Activated CD8-positive, alpha-beta memory T cell treated with anti-CD3 and anti-CD28 coated beads for 48 hours (primary cell): ENCODE results near the gene ADGRA1.
"Not testable (repeated sequence)": the region's sequence is repeated elsewhere in the genome, so short reads cannot be mapped to it uniquely, and the experiment has no call there.

ENCODE experiments used
- DNase-seq, 3 experiments: peaks; one replicate each; pipeline ENCODE4 v3.0.0-alpha.2; 2020; ENCODE audit warnings: low read depth in 2 of 3, low spot score in 2 of 3

The ADGRA1 gene

DNA sequence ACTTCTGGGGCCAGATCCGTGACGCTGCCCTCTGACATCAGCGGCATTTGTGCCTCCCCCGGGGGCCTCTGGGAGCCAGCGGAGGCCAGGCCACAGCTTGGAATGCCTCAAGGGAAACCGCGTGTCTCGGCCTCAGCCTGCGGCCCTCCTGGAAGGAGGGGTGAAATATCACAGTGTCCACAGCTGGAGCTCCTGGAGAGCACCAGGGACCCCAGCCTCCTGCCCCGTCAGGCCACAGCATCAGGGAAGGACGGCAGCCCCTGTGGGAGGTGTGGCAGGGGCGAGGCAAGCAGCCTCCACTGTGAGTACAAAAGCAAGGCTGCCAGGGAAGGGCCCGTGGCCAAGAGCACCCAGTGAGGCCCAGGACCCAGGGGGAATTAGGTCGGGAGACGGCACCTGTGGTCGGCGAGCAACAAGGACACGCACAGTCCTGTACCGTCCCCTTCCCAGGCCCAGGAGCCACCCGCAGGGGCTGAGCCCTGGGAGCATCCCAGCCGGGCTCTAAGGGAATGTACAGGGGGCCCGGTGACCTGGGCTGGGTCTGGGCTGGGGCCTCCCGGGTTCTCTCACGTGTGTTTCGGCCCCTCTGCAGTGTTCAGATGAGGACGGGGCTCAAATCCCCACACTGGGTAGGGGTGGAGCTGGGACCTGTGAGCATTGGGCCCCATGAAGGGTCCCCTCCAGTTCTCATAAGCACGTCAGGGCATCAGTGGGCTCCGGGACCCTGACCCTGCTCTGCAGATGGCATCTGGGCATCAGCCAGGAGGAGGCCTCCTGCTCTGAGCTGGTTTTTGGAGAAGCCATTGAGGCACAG lies 53.6 kb downstream of the ADGRA1 start:
- no peak for DNase-seq

DNA sequence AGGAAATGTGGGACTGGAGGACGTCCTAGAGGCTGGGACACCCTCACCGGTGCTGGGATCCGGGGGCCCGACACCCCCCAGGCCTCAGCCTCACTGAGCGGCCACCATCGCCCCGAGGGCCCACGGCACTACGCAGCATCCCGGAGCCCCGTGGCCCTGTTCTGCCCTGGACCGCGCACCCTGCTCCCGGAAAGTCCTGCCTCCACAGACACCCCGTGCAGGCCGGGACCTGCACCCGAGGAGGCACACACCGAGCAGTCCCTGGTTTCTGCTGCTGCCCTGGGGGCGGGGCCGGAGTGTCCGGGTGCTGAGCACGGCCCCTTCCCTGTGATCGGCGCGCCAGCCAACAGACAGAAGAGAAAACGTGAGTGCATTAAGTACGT lies 54.2 kb downstream of the ADGRA1 start:
- DNase-seq = no peak

DNA sequence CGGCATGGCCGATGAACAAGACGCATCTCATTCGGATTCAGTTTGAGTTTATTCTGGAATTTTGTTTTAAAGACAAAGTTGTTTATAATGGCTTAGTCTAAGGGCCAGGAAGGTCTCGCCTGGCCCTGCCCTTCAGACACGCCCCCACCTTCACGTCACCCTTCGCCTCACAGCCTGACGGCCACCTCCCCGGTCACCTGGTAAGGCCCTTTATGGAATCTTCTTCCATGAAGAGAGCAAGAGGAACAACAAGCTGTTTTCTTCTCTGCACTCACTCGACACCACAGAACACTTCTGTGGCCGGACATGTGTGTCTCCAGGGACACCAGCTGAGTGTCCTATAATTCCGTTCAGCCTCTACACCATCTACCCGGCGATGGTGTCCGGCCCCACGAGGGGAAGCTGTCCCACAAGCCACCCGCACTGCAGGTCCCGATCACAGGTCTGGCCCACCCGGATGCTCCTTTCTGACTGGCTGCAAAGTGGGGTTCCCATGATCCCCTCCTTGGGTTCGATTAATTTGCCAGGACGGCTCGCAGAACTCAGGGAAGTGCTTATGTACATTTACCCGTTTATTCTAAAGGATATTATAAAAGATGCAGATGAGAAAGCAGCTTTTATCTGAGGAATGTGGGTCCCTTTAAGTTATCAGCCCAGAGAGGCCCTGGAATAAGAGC lies 54.9 kb downstream of the ADGRA1 start:
- DNase-seq = no peak

DNA sequence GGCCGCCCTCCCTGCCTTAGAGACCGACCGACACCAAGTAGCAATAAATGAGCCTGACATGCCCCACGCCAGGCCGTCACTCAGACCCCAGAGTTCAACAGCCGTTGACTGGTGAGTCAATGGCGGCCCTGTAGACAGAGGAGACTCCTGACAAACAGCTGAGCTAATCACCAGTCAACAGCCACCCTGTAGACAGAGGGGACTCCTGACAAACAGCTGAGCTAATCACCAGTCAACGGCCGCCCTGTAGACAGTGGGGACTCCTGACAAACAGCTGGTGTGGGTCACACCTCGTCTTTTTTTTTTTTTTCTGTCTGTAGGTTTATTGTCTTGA lies 55.4 kb downstream of the ADGRA1 start:
- DNase-seq = no peak

- DNase-seq = no peak
Observed at GRCh38 chr10:133143546-133143945, 55.8 kb downstream of the ADGRA1 start.

- no peak for DNase-seq
Observed at GRCh38 chr10:133144771-133145170, 57.0 kb downstream of the ADGRA1 start.

DNA sequence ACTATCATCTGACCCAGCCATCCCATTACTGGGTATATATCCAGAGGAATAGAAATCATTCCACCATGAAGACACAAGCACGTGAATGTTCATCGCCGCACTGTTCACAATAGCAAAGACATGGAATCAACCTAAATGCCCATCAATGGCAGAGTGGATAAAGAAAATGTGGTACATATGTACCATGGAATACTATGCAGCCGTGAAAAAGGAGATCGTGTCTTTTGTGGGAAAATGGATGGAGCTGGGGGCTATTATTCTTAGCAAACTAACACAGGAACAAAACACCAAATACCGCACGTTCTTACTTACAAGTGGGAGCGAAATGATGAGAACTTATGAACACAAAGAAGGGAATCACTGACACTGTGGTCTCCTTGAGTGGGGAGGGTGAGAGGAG lies 62.5 kb downstream of the ADGRA1 start:
- DNase-seq = no peak

GRCh38 chr10:133150656-133151055 lies 62.9 kb downstream of the ADGRA1 start:
- DNase-seq = no peak

DNA sequence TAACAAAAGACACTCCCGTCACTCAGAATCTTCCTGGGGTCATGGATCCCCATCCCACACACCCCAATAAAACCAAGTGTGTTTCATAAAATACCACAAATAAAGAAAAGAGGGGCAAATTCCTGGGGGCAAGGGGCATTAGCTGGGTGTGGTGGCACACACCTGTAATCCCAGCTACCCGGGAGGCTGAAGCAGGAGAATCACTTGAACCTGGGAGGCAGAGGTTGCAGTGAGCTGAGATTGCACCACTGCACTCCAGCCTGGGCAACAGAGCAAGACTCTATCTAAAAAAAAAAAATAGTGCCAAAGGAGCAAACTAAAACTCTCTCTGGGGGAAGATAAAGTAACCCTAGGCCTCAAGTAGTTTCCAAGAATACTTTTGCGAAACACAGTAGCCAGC lies 63.3 kb downstream of the ADGRA1 start:
- not testable (repeated sequence) for DNase-seq

GRCh38 chr10:133151543-133151972 lies 63.8 kb downstream of the ADGRA1 start:
- DNase-seq = no peak

- no peak for DNase-seq
Observed at GRCh38 chr10:133154411-133154810, 66.7 kb downstream of the ADGRA1 start.

GRCh38 chr10:133154996-133155778 lies 67.5 kb downstream of the ADGRA1 start:
- no peak for DNase-seq

DNA sequence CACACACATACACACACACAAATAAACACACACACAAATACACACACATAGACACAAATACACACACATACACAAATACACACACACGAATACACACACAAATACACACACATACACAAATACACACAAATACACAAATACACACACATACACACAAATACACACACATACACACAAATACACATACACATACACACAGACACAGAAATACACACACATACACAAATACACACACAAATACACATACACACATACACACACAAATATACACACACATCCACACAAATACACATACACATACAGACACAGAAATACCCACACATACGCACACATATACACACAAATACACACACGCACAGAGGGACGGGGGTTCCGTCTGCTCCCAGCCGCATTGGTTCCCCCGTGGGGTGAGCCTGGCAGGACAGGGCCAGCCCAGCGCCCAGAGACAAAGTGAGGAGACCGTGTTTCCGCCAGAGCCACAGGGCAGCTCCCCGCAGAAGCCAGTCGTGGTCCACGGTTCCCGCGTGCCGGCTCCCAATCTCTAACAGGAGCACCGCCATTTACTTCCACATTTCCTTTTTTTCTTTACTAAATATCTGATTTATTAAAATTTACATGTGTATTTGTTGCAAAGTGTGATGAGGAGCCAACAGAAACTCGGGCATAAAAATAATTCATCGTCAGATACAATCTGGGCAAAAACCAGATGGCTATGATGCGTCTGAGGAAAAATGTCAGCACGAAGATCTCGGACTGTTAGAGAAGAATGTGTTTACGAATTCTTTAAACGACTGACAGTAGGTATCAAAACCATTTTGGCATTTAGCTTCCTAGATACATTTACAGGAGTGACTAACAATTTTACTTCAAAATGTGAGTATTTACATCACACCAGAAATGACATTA lies 69.2 kb downstream of the ADGRA1 start:
- DNase-seq = no peak

DNA sequence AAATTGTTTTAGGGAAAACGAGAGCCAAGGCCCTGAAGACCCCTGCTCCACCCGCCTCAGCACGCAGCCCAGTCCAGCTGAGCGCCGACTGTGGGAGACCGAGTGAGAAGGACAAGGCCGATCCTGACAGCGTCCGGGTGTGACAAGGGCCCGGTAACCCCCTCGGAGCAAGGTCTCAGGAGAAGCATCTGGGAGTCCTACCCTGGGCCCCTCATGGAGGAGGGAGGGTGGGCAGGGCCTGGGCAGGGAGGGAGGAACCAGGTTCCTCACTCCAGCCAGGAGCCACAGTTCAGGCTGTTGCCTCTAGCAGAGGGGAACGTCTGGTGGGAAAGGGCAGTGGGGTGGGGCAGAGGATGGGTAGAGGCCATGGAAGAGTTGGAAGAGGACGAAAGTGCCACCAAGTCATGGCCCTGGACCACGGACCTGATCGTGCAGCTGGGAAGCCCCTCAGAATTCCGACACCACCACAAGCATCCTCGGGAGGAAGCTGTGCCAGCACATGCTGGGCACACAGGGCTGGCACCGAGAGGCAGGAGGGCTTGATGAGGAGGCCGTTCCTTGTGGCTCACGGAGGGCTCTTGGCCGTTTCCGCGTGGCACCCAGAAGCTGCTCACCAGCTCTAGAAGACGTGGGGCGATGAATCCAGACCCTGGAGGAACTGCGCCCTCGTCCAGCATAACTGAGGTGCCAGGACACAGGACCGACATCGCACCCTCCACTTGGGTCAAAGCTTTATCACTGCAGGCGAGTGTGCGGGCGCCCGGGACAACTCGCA lies 70.1 kb downstream of the ADGRA1 start:
- no peak for DNase-seq

DNA sequence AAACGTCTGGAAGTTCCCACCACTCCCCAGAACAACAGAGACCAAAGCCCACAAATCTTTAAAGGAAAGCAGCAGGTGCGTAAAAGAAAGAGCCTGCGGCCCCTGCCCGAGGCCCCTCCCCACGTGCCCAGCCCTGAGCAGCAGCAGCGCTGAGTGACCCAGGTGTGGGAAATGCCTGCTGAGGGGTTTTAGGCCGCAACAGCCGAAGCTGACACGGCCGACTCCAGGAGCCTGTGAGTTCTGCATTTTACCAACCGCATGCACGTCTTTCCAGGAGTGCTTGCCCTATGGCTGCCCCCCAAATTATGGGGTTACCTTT lies 70.7 kb downstream of the ADGRA1 start:
- DNase-seq = no peak

DNA sequence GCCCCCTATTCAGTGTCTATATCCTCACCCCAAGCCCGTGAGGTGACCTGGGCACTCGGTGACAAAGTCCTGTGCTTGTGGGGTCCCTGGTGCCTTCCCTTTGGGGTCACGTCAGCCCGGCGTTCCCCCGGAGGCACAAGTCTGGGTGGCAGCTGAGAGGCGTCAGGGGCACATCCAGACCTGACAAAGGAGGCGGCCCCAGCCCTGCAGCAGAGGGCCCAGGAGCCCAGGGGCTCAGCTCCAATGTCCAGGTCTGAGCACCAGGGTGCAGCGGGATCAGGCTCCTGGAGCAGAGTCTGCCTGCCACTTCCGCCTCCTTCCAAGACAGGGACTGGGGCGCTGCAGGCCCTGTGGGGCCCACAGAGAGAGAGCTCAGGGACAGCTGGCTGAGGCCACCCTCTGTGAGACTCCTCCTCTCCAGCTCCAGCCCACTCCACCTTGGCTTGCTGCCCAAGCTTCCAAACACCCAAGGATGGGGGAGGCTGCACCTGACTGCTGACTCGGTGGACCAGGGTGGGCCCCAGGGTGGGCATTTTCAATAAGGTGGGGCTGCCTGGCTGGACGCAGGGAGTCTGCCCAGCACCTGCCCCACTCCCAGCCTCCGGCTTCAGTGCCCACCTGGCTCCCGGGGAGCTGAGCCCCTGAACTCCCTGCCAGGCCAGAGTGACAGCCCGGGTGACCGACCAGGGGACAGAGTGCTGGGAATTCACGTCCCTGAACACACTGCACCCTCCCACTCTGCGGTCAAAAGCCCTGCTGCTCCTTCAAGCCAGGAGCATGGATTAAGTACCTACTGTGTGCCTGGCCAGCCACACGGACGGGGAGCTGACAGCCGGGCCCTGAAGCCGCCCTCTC lies 71.3 kb downstream of the ADGRA1 start:
- no peak for DNase-seq

- no peak for DNase-seq
Observed at GRCh38 chr10:133159611-133159949, 71.9 kb downstream of the ADGRA1 start.

DNA sequence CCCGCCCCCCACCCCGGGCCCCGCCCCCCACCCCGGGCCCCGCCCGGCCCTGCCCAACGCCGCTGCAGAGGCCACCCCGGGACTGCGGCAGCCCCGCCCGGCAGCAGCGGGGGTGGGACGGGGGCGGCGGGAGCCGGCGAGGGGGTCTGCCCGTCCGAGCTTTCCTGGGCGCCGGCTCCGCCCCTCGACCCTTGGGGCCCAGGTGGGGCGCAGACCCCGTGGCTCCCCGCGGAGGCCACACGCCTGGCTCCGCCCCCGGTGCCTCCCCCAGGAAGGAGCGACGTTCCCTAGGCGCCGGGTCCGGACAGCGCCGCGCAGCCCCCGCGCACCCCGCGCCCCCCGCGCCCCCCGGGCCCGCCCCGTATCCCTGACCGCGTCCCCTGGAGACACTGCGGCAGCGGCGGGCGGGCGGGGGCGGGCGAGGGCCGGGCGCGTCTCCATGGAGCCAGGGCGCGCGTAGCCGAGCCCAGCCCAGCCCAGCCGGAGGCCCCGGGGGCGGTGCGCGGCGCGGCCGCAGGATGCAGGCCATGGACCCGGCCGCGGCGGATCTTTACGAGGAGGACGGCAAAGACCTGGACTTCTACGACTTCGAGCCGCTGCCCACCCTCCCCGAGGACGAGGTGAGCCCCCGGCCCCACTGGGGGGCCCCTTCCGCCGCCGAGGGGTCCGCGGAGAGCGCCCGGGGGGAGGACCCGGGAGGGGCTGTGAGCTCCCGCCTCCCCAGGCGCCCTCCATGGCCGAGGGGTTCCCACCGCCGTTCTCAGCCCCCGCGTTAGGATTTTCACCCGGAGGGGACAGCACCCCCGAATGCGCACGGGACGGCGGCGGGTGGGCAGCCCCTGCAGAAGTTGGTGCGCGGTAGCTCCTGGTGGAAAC lies 72.5 kb downstream of the ADGRA1 start, which contains the start of gene KNDC1:
KNDC1 (plus strand) TSS at position 270 of the 876 bp plus-strand sequence; CDS start at position 519, 249 bp downstream.
- no peak for DNase-seq
